HCT116 (cell line): ENCODE data around the gene TMEM139. TPM values are rescaled to one million over a fixed set of nuclear protein-coding genes. Genes with fewer than 3 reads are reported as not detected.

Experiments
- ATAC-seq: fragments of 200-7000 bp; cut with Tn5 transposase; 2 replicates; pipeline ENCODE4 v1.9.1; 2020; ENCODE audit warnings: mild to moderate bottlenecking, moderate library complexity
- BruUV-seq: library from RNA; stranded (reverse); fragments of 400-500 nt; replicated peaks from 2 replicates; lab custom pipeline; 2021; lab: Mats Ljungman, UMichigan
- CTCF ChIA-PET: fragments of 300-600 bp; sonication (Branson Sonifier 250); formaldehyde crosslinking; loops from one replicate; lab custom pipeline; 2021; ENCODE audit warnings: antibody characterized with exemption; lab: Charles Lee
- POLR2A ChIA-PET: fragments of 300-600, 350-600 bp; sonication (Branson Sonifier 250); formaldehyde crosslinking; loops from one replicate; lab custom pipeline; 2021; ENCODE audit warnings: antibody characterized with exemption; lab: Charles Lee
- RAD21 ChIA-PET, 2 experiments: fragments of 300-600 bp; sonication (Branson Sonifier 250); formaldehyde crosslinking; loops; one replicate each; lab custom pipeline; 2023; ENCODE audit warnings: low total read pairs in 2 of 2; ENCODE audit not compliant: uncharacterized antibody in 2 of 2, unreplicated experiment in 2 of 2, low non-redundant PET in 1 of 2; lab: Charles Lee
- DNase-seq: peaks from one replicate; pipeline ENCODE4 v3.0.0-alpha.2; 2010; ENCODE audit warnings: low read depth, low spot score
- H2AFZ ChIP-seq: fragments of 200-600 bp; shearing (Covaris generic), sonication (generic); 2 replicates; pipeline ENCODE4 v1.6.1; 2017; ENCODE audit warnings: low read depth, mixed run types, mixed read lengths, antibody characterized with exemption, low read length; ENCODE audit not compliant: poor library complexity, severe bottlenecking
- H3K27ac ChIP-seq: 2 replicates; pipeline ENCODE4 v1.5.1; 2012; ENCODE audit warnings: low read depth, low read length
- H3K27me3 ChIP-seq: fragments of 200-600 bp; sonication (generic); 2 replicates; pipeline ENCODE4 v1.6.1; 2016; ENCODE audit warnings: mixed run types, low read length, mixed read lengths; ENCODE audit not compliant: insufficient read depth
- H3K36me3 ChIP-seq, 2 experiments: fragments of 200-500 bp in 1 of 2; fragments of 200-600 bp in 1 of 2; sonication (Bioruptor generic) in 1 of 2; sonication (generic) in 1 of 2; 2 replicates each; pipeline versions ENCODE4 v1.5.1 to v1.6.1; 2014 to 2016; ENCODE audit warnings: low read length in 2 of 2, inconsistent platforms in 1 of 2, mixed read lengths in 1 of 2, mixed run types in 1 of 2; ENCODE audit not compliant: insufficient read depth in 2 of 2, control insufficient read depth in 1 of 2
- H3K4me1 ChIP-seq, 2 experiments: fragments of 200-600 bp in 1 of 2; sonication (generic) in 1 of 2; 2 replicates each; pipeline versions ENCODE4 v1.5.1 to v1.6.1; 2012 to 2017; ENCODE audit warnings: low read length in 2 of 2, inconsistent platforms in 1 of 2, mild to moderate bottlenecking in 1 of 2, mixed read lengths in 1 of 2, mixed run types in 1 of 2, moderate library complexity in 1 of 2; ENCODE audit not compliant: insufficient read depth in 2 of 2, control insufficient read depth in 1 of 2
- H3K4me2 ChIP-seq: fragments of 200-600 bp; sonication (generic); 2 replicates; pipeline ENCODE4 v1.6.1; 2017; ENCODE audit warnings: mixed run types, low read length, mixed read lengths
- H3K4me3 ChIP-seq, 2 experiments: fragments of 200-600 bp in 1 of 2; sonication (generic) in 1 of 2; replicated peaks in 1 of 2; 2 replicates each; pipeline ENCODE4 v1.5.1; 2011 to 2016; ENCODE audit warnings: low read length in 2 of 2, control low read depth in 1 of 2, low read depth in 1 of 2, mild to moderate bottlenecking in 1 of 2, mixed read lengths in 1 of 2, mixed run types in 1 of 2
- H3K79me2 ChIP-seq: fragments of 200-600 bp; sonication (generic); 2 replicates; pipeline ENCODE4 v1.6.1; 2017; ENCODE audit warnings: mild to moderate bottlenecking, mixed run types, low read length, moderate library complexity, mixed read lengths; ENCODE audit not compliant: insufficient read depth
- H3K9ac ChIP-seq: fragments of 200-600 bp; sonication (generic); 2 replicates; pipeline ENCODE4 v1.6.1; 2016; ENCODE audit warnings: low read length, mixed read lengths
- H3K9me2 ChIP-seq: fragments of 200-600 bp; sonication (generic), shearing (Covaris generic); 2 replicates; pipeline ENCODE4 v1.6.1; 2017; ENCODE audit warnings: mixed run types, mild to moderate bottlenecking, moderate library complexity; ENCODE audit not compliant: insufficient read depth
- H3K9me3 ChIP-seq, 2 experiments: fragments of 200-500 bp in 1 of 2; fragments of 200-600 bp in 1 of 2; sonication (Bioruptor generic) in 1 of 2; sonication (generic) in 1 of 2; 2 replicates each; pipeline ENCODE4 v1.6.1; 2014 to 2017; ENCODE audit warnings: low read length in 2 of 2, mixed read lengths in 2 of 2, inconsistent platforms in 1 of 2, low read depth in 1 of 2, mild to moderate bottlenecking in 1 of 2, mixed run types in 1 of 2, moderate library complexity in 1 of 2; ENCODE audit not compliant: control insufficient read depth in 1 of 2, insufficient read depth in 1 of 2
- H4K20me1 ChIP-seq: fragments of 200-600 bp; sonication (generic), shearing (Covaris generic); 2 replicates; pipeline ENCODE4 v1.6.1; 2017; ENCODE audit warnings: mixed run types, mild to moderate bottlenecking, moderate library complexity; ENCODE audit not compliant: insufficient read depth
- ATF3 ChIP-seq: IDR thresholded peaks from 2 replicates; pipeline ENCODE4 v1.6.1; 2012
- CBX3 ChIP-seq: IDR thresholded peaks from 2 replicates; pipeline ENCODE4 v1.6.1; 2012; ENCODE audit warnings: low read depth
- EZH2 ChIP-seq: fragments of 200-600 bp; sonication (generic); IDR thresholded peaks from 2 replicates; pipeline ENCODE4 v1.6.1; 2017; ENCODE audit warnings: antibody characterized with exemption, mixed run types
- EZH2phosphoT487 ChIP-seq: fragments of 200-600 bp; IDR thresholded peaks from 2 replicates; pipeline ENCODE4 v1.6.1; 2018; ENCODE audit warnings: antibody characterized with exemption, borderline replicate concordance
- POLR2AphosphoS5 ChIP-seq: IDR thresholded peaks from 2 replicates; pipeline ENCODE4 v1.6.1; 2011; ENCODE audit warnings: mild to moderate bottlenecking, low read depth, low read length, moderate library complexity
- YY1 ChIP-seq: IDR thresholded peaks from 2 replicates; pipeline ENCODE4 v1.6.1; 2011; ENCODE audit warnings: low read length, low read depth, moderate library complexity, mild to moderate bottlenecking; ENCODE audit not compliant: insufficient replicate concordance; ENCODE audit errors: extremely low read depth
- ZBTB33 ChIP-seq: IDR thresholded peaks from 2 replicates; pipeline ENCODE4 v1.6.1; 2011; ENCODE audit warnings: mild to moderate bottlenecking, low read length, moderate library complexity; ENCODE audit not compliant: insufficient replicate concordance; ENCODE audit errors: extremely low read depth
- ZFX ChIP-seq: fragments of 450-650 bp; IDR thresholded peaks from 2 replicates; pipeline ENCODE4 v1.6.1; 2017
- intact Hi-C: fragments of 100-400 bp; cut with micrococcal nuclease; formaldehyde crosslinking; loops from 2 replicates; pipeline ENCODE4 v1.10.0; 2022
- total RNA-seq: library from RNA; stranded (reverse); gene quantifications from one replicate; pipeline ENCODE4 v1.2.1, GENCODE V29; 2021; ENCODE audit not compliant: unreplicated experiment

The TMEM139 gene
- total RNA-seq, 1 experiment from 2014 or later: 9.9 TPM

GRCh38 chr7:143243111-143243510, 41.6 kb upstream of the TMEM139 start:
- Histone ChIP-seq H3K36me3 (no peaks in the 10 kb centered on the region), H3K4me3 (no peak overlapping the region), H3K27me3 (no peaks in the 10 kb centered on the region)

GRCh38 chr7:143243614-143244013, 41.1 kb upstream of the TMEM139 start:
- Histone ChIP-seq H3K27ac (no peak overlapping the region), H3K27me3 (no peaks in the 10 kb centered on the region), H3K9me3 (no peaks in the 10 kb centered on the region), H3K9me2 (no peaks in the 10 kb centered on the region), H2AFZ (no peak overlapping the region), H3K4me1 (peaks cover 3 to 9% of the 10 kb centered on the region in 2 experiments; a peak in 3 of 4 replicates), H3K4me3 (no peak overlapping the region), H3K9ac (no peak overlapping the region), H3K79me2 (no peaks in the 10 kb centered on the region), H4K20me1 (no peaks in the 10 kb centered on the region), H3K4me2 (no peak overlapping the region), H3K36me3 (no peaks in the 10 kb centered on the region)
- no TSS peak for BruUV-seq
- no peak for ATAC-seq
- RAD21 ChIA-PET: no interaction called here
- CTCF ChIA-PET: no interaction called here
- no peak for DNase-seq
- POLR2A ChIA-PET: no interaction called here
- no peak for TF ChIP-seq CBX3
- TF ChIP-seq ZBTB33: no peak
- TF ChIP-seq POLR2AphosphoS5: no peak
- TF ChIP-seq, all 23 proteins: peak for 0
- intact Hi-C loops: no loop called here

More at GRCh38 chr7:143243111-143243510, 41.6 kb upstream of the TMEM139 start:
- Histone ChIP-seq H3K4me2 (no peak overlapping the region), H3K79me2 (no peaks in the 10 kb centered on the region), H2AFZ (no peak overlapping the region), H3K9me2 (no peaks in the 10 kb centered on the region), H3K4me1 (peaks cover 3 to 9% of the 10 kb centered on the region in 2 experiments; a peak in 3 of 4 replicates), H3K27ac (no peak overlapping the region), H3K9me3 (no peaks in the 10 kb centered on the region), H4K20me1 (no peaks in the 10 kb centered on the region), H3K9ac (no peak overlapping the region)
- ATAC-seq (no peak), DNase-seq (no peak)
- intact Hi-C loops: no loop called here
- no TSS peak for BruUV-seq
- TF ChIP-seq ZFX: no peak
- TF ChIP-seq EZH2: no peak
- TF ChIP-seq EZH2phosphoT487: no peak
- TF ChIP-seq YY1: no peak
- no peak for TF ChIP-seq ATF3
- ChIA-PET POLR2A (no interaction called here), RAD21 (no interaction called here), CTCF (no interaction called here)
